GM19438 (cell line): ENCODE data around the gene HAGH.
"Not testable (repeated sequence)": the region's sequence is repeated elsewhere in the genome, so short reads cannot be mapped to it uniquely, and the experiment has no call there.

ENCODE experiments used
- ATAC-seq: cut with Tn5 transposase; IDR thresholded peaks from one replicate; pipeline ENCODE4 v1.9.1; 2021; ENCODE audit warnings: low read depth; ENCODE audit not compliant: unreplicated experiment

HAGH gene

GRCh38 chr16:1815461-1815860 lies 11.2 kb downstream of the HAGH start:
- no peak for ATAC-seq

DNA sequence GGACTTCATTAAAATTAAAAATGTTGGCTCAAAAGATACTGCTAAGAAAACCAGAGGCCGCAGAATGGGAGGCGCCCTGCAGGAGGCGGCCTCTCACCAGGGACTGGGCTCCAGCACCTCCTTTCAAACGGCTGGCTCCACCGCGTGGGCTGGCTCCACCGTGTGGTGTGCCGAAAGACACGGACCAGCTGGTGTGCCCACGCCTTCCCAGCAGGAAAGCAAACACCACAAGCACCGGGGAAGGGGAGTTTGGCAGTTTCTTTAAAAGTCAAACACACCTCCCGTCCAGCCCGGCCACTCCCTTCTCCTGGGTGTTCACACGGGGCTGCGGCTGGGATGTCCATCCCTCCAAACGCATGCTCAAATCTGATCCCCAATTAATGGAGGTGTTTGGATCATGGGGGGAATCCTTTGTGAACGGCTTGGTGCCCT lies 13.9 kb downstream of the HAGH start:
- ATAC-seq, result no peak

GRCh38 chr16:1810536-1810935 lies 16.1 kb downstream of the HAGH start:
- no peak for ATAC-seq

DNA sequence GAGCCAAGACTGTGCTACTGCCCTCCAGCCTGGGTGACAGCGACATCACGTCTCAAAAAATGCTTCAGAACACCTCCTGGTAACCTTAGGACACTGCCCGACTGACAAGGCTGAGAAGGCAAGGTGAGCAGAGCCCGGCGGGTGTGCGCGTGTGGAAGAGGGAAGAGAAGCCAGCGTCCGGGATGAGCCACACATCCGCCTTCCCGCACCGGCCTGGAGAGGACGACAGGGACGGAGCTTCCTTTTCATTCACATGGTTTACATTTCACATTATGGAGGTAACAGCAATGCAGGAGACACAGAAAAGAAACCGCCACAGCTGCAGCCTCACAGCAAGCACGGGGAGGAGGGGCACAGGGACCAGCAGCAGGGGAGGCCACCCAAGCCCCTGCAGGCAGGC lies 16.5 kb downstream of the HAGH start:
- no peak for ATAC-seq

DNA sequence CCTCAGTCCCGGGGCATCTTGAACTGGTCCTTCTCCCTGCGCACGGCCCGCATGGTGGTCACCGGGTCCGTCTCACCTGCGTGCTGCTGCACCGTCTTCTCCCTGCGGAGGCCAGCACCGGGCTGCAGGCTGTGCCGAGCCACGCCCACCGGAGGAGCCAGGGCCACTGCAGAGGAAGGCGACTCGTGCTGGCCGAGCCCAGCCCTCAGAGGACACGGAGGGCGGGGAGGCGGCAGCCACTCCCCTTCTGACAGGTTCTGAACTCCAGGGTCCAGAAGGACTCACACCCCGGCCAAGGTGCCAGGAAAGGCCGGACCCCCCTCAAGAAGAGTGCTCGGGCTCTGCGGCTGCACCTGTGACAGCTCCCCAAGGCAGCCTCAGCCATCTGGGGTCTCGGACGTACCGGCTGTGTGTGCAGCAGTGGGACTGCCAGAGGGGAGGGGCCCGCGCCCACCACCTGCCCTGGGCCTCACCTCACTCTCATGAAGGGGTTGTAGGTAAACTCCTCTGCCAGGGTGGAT lies 17.3 kb downstream of the HAGH start:
- ATAC-seq, result no peak

DNA sequence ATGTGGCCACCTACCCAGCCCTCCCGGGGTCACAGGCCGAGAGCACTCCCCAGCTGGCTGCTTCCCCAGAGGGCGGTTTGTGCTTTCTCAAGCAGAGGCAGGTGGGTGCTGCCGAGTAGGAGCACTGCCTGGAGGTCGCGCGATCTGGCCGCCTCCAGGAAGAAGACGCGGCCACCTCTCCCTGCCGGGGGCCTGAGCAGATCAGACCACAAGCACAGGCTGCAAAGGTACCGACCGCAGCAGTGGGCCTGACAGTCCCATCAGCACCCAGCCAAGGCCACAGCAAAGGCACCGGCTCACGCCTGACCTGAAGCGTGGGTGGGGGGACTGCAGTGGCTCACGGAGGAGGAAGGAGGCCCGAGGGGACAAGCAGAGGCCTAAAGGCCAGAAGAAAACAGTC lies 17.9 kb downstream of the HAGH start:
- ATAC-seq, result no peak

GRCh38 chr16:1807626-1808025 lies 19.0 kb downstream of the HAGH start:
- ATAC-seq, result no peak

DNA sequence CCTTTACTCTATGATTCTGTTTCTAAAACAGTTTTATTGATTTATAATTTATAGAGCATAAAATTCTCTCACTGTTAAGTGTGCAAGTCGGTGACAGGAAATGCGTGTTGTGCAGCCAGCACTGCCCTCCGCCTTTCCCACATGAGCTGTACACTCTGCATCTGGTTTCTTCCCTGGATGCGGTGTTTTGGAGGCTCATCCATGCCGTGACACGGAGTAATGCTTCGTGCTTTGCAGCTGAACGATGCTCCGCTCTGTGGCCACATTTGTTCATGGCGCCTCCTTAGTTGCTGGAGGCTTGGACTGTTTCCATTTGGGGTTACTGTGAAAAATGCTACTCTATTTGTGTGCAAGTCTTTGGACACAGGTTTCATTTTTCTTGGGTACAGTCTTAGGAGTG lies 25.9 kb downstream of the HAGH start:
- no peak for ATAC-seq

GRCh38 chr16:1799263-1799662 lies 27.4 kb downstream of the HAGH start:
- ATAC-seq, result not testable (repeated sequence)

GRCh38 chr16:1794908-1795666 lies 31.5 kb downstream of the HAGH start:
- ATAC-seq, result no peak

DNA sequence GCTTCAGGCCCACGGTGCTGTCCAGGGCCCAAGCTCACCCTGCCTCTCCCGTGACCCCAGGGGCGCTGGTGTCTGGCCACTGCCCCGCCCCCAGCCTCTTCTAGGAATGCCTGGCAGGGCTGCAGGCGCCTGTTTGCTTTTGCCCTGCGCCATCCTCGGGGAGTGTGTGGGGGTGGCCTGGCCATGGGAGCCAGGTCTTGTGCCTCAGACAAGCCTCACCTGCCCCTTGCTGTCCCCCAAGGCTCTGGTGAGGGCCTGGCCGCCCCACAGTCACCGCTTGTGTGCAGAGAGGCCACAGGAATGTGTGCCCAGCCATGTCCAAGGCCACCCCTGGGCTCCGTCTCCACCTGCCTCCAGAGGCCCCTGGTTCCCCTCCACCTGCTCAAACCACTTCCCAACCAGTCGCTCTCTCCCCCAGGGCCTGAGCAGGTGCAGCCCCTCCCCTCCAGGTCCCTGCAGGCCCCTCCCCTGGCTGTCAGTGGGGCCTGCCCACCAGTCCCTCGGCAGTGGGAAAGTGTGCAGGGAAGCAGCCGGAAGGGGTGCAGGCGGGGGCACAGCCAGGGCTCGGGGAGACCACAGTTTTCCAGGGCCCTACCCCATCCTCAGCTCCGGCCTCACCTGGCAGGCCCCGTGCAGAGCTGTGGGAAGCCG lies 32.3 kb downstream of the HAGH start:
- no peak for ATAC-seq

GRCh38 chr16:1793578-1794220 lies 32.9 kb downstream of the HAGH start, which contains the start of gene IGFALS:
Gene IGFALS (minus strand): TSS chr16:1793705. CDS start chr16:1793652, 53 bp downstream.
- ATAC-seq, result no peak

DNA sequence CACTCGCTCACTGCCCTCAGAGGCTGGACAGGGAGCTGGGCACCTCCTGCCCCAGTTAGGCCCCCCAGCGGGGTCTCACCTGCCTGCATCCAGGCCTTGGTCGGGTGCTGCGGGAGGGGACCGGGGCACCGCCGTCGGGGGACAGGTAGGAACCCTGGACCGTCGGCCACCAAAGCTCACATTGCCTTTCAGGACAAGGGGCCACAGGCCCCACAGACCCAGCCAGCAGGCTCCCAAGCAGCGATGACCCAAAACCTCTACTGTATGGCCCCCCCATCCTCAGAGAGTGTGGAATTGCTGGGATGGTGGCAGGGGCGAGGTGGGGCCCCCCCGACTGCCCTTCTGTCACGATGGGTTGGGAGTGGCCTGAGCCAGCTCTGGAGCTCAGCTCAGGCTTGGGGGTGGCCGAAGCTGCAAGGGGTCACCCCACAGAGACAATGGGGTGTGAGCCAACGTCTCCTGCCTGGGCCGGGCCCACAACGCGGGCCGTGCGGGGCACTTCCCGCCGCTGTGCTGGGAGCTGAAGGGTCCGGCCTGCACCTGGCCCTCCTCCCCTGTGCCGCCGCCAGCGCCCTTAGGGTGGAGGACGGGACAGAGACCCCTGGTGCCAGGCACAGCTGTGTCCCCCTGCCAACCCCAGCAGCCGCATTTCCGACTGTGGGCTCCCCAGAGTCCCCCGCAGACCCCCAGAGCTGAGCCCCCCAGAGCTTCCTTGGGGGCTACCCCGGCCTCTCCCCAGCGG lies 33.6 kb downstream of the HAGH start:
- no peak for ATAC-seq

- no peak for ATAC-seq
Measured at GRCh38 chr16:1791943-1792812, 34.4 kb downstream of the HAGH start.

DNA sequence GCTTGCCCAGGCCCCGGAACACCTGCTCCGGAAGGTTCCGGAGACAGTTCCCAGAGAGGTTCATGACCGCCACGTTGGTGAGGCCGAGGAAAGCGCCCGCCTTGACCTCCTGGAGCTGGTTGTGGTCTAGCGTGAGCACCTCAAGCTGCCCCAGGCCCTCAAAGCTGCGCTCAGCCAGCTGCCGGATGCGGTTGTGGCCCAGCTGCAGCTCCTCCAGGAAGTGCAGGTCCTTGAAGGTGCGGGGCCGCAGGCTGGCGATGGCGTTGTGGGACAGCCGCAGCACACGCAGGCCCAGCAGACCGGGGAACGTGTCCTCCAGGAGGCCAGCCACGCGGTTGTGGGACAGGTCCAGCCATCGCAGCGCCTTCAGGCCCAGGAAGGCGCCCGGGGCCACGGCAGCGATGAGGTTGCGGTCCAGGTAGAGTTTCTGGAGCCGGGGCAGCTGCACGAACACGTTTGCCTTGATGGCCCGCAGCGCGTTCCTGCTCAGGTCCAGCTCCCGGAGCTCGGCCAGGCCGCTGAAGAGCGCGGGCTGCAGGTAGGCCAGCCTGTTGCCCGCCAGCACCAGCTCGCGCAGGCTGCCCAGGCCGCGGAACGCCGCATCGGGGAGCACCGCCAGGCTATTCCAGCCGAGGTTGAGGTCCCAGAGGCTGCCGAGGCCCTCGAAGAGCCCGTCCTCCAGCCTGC lies 35.2 kb downstream of the HAGH start:
- ATAC-seq, result no peak

- ATAC-seq, result no peak
Measured at GRCh38 chr16:1790611-1791255, 35.9 kb downstream of the HAGH start.

- no peak for ATAC-seq
Measured at GRCh38 chr16:1790261-1790610, 36.4 kb downstream of the HAGH start.

GRCh38 chr16:1789643-1790045 lies 37.0 kb downstream of the HAGH start:
- ATAC-seq, result no peak

DNA sequence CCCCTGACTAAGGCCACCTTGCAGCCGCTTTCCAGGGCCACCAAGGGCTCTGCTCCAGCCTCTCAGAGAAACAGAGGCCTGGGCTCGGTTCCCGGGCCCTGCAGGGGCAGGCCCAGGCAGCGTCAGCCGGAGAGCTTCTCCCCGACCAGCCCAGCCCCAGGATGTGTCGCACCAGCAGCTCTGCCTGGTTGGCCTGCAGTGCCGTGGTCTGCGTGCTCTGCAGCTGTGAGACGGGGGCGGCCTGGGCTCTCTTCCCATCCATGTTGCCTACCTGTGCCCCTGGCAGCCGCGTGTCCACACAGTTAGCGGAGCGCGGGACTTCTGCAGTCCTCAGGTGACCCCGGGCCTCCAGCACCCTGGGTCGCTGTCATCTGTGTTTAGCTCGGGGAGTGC lies 37.9 kb downstream of the HAGH start:
- no peak for ATAC-seq
